Non-pigmented ciliary epithelial cell (primary cell): ENCODE measurements around the gene BMP2K.

Source experiments
- DNase-seq: peaks from one replicate; pipeline ENCODE4 v3.0.0-alpha.2; 2010; ENCODE audit warnings: low read depth

The BMP2K gene

GRCh38 chr4:78776079-78776728 is at the start of gene BMP2K:
TSS of gene BMP2K (plus strand) at chr4:78776350. CDS start at chr4:78776544, 194 bp downstream.
- DNase-seq = no peak

DNA sequence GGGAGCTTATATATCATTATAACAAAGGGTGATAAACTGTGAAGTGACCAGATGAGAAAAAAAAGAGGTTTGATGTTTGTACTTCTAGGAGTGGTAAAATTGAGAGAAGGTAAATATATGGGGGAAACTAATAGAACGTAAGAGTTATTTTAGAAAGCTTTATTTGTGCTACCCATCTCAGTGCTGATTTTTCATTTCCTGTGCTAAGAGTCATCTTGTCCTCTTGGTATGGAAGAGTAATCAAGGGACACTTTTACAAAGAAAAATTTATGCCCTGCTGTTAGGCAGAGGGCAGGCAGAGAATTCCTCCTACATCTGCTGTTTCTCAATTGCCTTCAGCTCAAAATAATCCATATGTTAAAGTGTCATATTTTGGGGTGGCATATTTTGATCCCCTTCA is 49.6 kb upstream of the BMP2K start:
- DNase-seq = no peak

DNA sequence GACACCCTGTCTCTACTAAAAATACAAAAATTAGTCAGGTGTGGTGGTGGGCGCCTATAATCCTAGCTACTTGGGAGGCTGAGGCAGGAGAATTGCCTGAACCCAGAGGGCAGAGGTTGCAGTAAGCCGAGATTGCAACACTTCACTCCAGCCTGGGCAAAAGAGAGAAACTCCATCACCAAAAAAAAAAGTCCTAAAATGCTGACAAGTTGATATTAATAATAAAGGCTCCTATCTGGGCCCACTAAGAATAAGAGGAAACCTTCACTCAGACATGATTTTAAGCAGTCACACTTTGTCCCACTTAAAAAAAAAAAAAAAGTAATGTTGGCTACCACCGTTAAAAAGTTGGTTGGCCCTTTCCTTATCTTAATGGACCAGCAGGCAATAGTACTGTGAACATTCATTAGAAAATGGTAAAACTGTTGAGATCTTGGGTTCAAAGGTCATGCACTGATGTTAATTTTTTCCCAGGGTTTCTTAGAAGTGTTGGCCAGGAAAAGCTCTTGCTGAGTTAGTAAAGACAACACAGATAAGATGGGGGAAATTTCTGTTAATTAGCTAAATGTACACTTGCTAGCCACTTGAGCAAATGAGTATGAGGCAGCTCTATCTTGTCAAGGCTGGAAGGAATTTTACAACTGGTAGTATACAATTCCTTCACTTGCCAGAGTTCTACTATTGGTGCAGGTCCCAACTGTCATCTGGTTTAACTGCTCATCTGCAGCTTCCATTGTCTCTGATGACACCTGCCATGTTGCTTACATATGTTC is 43.6 kb upstream of the BMP2K start:
- no peak for DNase-seq

DNA sequence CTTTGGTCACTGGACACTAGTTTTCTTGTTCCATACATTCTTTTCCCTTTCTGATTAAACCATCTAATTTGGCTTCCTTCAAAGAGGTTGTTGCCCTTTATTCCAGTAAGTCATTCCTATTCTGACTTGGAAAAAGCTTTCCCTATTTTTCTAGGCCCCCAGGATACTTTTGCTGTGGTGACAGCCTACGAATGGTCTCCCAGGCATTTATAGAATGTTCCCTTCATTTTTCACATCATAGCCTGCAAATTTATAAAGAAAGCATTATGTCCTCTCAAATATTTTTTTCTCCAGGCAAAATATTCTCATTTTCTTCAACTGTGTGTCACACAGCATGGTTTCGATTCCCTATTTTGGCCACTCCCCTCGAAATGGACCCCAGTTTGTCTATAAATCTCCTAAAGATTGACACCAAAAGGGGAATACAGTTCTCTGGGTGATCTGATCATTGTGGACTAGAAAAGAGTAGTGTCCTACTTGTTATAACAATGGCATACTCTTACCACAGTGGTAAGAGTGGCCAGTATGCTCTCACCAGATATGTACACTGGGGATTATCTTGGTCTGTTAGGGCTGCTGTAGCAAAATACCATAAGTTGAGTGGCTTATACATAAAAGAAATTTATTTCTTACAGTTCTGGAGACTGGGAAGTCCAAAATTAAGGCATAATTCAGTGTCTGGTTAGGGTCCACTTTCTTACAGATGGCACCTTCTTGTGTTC is 41.5 kb upstream of the BMP2K start:
- DNase-seq = no peak

DNA sequence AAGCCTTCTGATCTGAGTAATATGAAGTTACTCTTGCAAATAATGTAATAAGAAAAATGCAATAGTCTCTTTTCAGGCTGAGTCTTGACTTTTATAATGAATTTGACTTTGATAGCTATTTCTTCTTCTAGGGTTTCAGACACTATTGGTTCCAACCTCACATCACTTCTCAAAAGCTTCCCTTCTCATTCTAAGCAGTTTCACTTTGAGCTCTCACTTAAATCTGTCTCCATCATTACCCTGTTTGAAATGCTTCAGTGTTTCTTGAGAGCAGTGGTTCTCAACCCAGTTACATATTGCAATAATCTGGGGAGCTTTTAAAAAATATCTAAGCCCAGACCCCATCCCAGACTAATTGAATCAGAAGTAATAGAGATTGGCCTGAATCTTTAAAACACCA is 40.5 kb upstream of the BMP2K start:
- DNase-seq = no peak

GRCh38 chr4:78737035-78737434 is 39.1 kb upstream of the BMP2K start:
- DNase-seq = no peak

- no peak for DNase-seq
These were observed 38.2 kb upstream of the BMP2K start for GRCh38 chr4:78737973-78738372.

DNA sequence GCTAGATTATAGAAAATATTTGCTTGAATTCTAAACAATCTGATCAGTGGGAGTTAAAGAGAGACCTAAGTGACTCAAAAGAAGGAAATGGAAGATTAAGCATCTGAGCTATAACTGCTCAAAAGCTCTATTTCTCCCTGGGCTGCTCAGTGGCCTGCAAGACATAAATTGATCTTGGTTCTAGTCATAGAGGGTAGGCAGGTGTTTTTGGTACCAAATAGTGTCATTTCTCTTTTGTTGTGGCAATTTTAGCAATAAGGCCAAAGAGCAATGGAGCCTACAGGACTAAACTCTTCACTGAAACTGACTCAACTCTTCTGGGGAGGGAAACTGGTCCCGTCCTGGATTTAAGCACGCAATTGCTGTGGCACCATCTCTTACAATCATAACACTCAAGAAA is 33.9 kb upstream of the BMP2K start:
- no peak for DNase-seq

GRCh38 chr4:78747475-78747922 is 28.7 kb upstream of the BMP2K start:
- peak; percentile 37 for DNase-seq

GRCh38 chr4:78748381-78748780 is 27.8 kb upstream of the BMP2K start:
- DNase-seq = no peak

- no peak for DNase-seq
These were observed 26.7 kb upstream of the BMP2K start for GRCh38 chr4:78749258-78749971.

DNA sequence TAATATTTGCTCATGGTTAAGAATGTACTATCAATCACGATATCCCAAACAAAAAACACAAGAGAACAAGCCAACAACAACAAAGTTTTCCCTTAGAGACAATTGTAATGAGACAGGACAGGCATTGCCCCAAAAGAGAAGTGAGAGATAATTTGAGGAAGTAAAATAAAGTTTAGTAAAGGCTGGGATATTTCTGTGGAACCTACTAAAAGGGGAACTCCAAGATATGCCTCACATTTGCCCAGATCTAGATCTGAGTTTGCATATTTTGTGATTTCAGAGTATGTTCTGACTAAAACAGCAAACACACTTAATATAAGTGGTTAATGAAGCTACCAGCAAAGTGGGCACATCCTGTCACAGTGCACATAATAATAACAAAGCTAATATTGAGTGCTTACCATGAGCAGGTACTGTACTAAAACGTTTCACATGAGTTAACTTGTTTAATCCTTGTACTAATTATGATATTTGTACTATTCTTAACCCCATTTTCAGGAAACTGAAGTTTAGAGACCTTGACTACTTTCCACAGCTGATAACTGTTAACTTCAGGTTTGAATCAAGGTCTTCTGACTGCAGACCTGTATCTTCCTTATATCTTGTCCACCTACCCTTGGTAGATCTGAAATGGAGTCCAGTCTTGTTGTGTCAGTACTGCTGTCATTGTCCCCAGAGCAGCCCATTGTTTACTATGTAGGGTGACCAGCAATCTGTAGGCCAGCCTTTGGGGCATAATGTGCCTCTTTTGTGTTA is 26.0 kb upstream of the BMP2K start:
- DNase-seq = no peak

- no peak for DNase-seq
These were observed 23.1 kb upstream of the BMP2K start for GRCh38 chr4:78753091-78753490.

GRCh38 chr4:78754872-78755271 is 21.3 kb upstream of the BMP2K start:
- DNase-seq = no peak

GRCh38 chr4:78756137-78756536 is 20.0 kb upstream of the BMP2K start:
- no peak for DNase-seq

DNA sequence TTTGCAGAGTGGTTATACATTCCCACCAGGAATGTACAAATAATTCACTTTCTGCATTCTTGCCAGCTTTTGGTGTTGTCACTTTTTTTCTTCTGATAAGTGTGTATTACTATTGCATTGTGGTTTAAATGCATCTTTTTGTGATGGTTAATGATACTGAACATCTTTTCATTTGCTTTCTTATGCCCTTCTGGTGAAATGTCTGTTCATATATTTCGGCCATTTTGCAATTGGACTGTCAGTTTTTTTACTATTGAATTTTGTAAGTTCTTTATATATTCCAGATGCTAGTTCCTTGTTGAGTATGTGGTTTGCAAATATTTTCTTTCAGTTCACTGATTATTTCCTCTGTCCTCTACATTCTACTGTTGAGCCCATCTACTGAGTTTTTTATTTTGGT is 19.4 kb upstream of the BMP2K start:
- no peak for DNase-seq

DNA sequence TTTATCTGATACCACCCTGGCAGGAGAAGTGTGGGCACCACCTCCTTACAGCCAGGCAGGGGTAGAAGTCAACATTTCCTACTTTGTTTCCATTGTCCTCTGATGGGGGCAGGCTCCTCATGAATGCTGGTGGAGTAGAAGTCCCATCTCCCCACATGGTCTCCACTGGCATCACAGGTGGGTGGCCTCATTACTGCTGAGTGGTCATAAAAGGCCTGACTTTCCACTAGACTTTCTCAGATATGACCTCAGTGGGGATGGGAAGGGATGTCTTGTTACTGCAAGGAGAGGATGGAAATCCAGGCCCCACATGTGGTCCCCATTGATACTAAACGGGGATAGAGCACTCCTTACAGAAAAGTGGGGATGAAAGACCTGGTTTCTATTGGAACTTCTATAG is 18.6 kb upstream of the BMP2K start:
- DNase-seq = no peak

- no peak for DNase-seq
These were observed 18.1 kb upstream of the BMP2K start for GRCh38 chr4:78758085-78758484.

GRCh38 chr4:78762529-78762928 is 13.6 kb upstream of the BMP2K start:
- no peak for DNase-seq

DNA sequence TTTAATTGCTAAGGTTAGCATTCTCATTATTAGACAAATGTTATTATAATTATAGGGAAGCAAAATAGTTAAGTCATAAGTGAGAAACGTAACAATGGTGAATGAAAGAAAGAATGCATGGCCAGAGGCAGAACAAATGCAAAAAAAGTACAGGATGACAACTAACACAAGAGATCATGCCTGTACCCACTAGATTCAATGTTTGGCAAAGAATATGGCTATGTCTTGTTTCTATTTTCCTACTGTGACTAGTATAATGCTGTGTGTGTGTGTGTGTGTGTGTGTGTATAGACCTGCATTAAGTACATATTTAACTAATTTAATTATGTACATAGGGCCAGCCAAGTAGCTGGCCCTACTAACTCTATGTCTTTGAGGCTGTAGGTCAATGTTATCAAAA is 12.9 kb upstream of the BMP2K start:
- DNase-seq = no peak

- DNase-seq = no peak
These were observed 12.3 kb upstream of the BMP2K start for GRCh38 chr4:78763763-78764387.
